ENCODE measurements around the gene GNG7.
"Not testable (repeated sequence)": the region's sequence is repeated elsewhere in the genome, so short reads cannot be mapped to it uniquely, and the experiment has no call there.

The GNG7 gene

DNA sequence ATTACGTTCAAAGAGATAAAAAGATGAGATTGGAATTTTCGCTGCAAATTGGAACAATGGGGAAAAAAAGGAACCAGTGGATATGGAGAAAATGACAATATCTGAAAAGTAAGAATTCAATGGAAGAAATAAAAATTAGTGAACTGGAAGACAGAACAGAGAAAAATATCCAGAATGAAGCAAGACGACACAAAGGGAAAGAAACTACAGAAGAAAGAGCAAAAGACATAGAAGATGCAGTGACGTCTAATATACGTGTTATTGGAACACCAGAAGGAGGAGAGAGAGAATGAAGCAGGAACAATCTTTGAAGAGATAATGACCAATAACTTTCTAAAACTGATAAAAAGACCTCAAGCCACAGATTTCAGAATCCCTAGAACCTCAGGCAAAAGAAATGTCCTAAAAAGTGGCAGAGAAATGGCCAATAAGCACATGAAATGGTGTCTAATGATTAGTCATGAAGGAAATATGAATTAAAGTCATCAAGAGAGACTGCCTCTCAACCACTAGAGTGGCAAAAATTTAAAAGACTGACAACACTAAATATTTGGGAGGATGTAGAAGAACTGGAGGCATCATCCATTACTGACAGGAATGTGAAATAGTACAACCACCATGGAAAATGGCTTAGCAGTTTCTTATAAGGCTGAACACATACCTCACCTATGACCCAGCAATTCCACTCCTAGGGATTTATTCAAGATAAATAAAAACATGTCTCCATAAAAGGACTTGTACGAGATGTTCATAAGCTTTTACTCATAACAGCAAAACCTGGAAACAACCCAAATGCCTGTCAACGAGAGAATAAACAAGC lies 170.0 kb downstream of the GNG7 start:
- H3K36me3 ChIP-seq (replicated peaks; ENCODE audit: low read depth, low read length) = no peaks in the 10 kb centered on the region
- H4K20me1 ChIP-seq (ENCODE audit: insufficient read depth, low read length) = no peaks in the 10 kb centered on the region
- no peaks in the 10 kb centered on the region for H3K79me2 ChIP-seq (ENCODE audit: low read length)
- H3K4me3 ChIP-seq (ENCODE audit: low read length) = no peak overlapping the region
- no peak for TF ChIP-seq EZH2phosphoT487 (IDR thresholded peaks at IDR 0.05; ENCODE audit: low read depth)
- no peak for TF ChIP-seq CTCF (IDR thresholded peaks at IDR 0.05; ENCODE audit: low read depth, low read length)
- H3K4me1 ChIP-seq (ENCODE audit: low read length) = peaks cover 13% of the 10 kb centered on the region
- H3K4me2 ChIP-seq (ENCODE audit: low read length) = no peak overlapping the region
- H3K9ac ChIP-seq (ENCODE audit: low read length) = no peak overlapping the region
- no peaks in the 10 kb centered on the region for H3K9me3 ChIP-seq (ENCODE audit: insufficient read depth, low read length)
- H3K27ac ChIP-seq (ENCODE audit: low read length) = no peak overlapping the region
- H3K27me3 ChIP-seq (ENCODE audit: low read depth, low read length) = 0 out of 2 replicates have a peak, but pooled peaks cover 3% of the 10 kb centered on the region
- no peak overlapping the region for H2AFZ ChIP-seq (ENCODE audit: low read depth, low read length)

DNA sequence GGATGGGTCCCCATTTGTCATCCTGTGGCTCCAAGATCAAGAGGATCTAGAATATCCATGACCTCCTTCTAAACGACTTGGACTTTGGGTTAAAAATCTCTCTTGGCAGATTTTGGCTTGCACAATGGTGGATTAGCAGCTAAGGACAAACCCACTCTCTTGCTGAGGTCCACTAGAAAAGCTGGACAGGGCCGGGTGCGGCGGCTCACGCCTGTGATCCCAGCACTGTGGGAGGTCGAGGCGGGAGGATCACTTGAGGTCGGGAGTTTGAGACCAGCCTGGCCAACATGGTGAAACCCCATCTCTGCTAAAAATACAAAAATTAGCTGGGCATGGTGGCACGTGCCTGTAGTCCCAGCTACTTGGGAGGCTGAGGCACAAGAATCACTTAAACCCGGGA lies 172.6 kb downstream of the GNG7 start:
- not testable (repeated sequence) for H3K9me3 ChIP-seq (ENCODE audit: insufficient read depth, low read length); H4K20me1 ChIP-seq (ENCODE audit: insufficient read depth, low read length); H3K4me3 ChIP-seq (ENCODE audit: low read length); H3K4me2 ChIP-seq (ENCODE audit: low read length); H3K79me2 ChIP-seq (ENCODE audit: low read length); H3K27me3 ChIP-seq (ENCODE audit: low read depth, low read length); H2AFZ ChIP-seq (ENCODE audit: low read depth, low read length); H3K36me3 ChIP-seq (replicated peaks; ENCODE audit: low read depth, low read length); H3K27ac ChIP-seq (ENCODE audit: low read length); H3K9ac ChIP-seq (ENCODE audit: low read length)
- peaks cover 13% of the 10 kb centered on the region for H3K4me1 ChIP-seq (ENCODE audit: low read length)

- Histone ChIP-seq H2AFZ (ENCODE audit: low read depth, low read length) (no peak overlapping the region), H3K4me3 (ENCODE audit: low read length) (no peak overlapping the region), H3K27me3 (ENCODE audit: low read depth, low read length) (0 out of 2 replicates have a peak, but pooled peaks cover 3% of the 10 kb centered on the region), H3K4me2 (ENCODE audit: low read length) (no peak overlapping the region), H3K9me3 (ENCODE audit: insufficient read depth, low read length) (no peaks in the 10 kb centered on the region), H3K9ac (ENCODE audit: low read length) (no peak overlapping the region), H3K79me2 (ENCODE audit: low read length) (no peaks in the 10 kb centered on the region), H4K20me1 (ENCODE audit: insufficient read depth, low read length) (no peaks in the 10 kb centered on the region), H3K4me1 (ENCODE audit: low read length) (peaks cover 13% of the 10 kb centered on the region), H3K27ac (ENCODE audit: low read length) (no peak overlapping the region), H3K36me3 (replicated peaks; ENCODE audit: low read depth, low read length) (no peaks in the 10 kb centered on the region)
- TF ChIP-seq CTCF (IDR thresholded peaks at IDR 0.05; ENCODE audit: low read depth, low read length) (no peak), EZH2phosphoT487 (IDR thresholded peaks at IDR 0.05; ENCODE audit: low read depth) (no peak)
Measured at GRCh38 chr19:2529473-2529918, 173.0 kb downstream of the GNG7 start.

GRCh38 chr19:2528675-2529101 lies 173.8 kb downstream of the GNG7 start:
- Histone ChIP-seq H4K20me1 (ENCODE audit: insufficient read depth, low read length) (no peaks in the 10 kb centered on the region), H3K4me1 (ENCODE audit: low read length) (peaks cover 6% of the 10 kb centered on the region)

More at GRCh38 chr19:2528675-2529101, 173.8 kb downstream of the GNG7 start:
- 0 out of 2 replicates have a peak, but pooled peaks cover 3% of the 10 kb centered on the region for H3K27me3 ChIP-seq (ENCODE audit: low read depth, low read length)
- no peak overlapping the region for H3K4me2 ChIP-seq (ENCODE audit: low read length)
- no peak overlapping the region for H2AFZ ChIP-seq (ENCODE audit: low read depth, low read length)
- no peaks in the 10 kb centered on the region for H3K9me3 ChIP-seq (ENCODE audit: insufficient read depth, low read length)
- H3K27ac ChIP-seq (ENCODE audit: low read length) = no peak overlapping the region
- H3K4me3 ChIP-seq (ENCODE audit: low read length) = no peak overlapping the region
- TF ChIP-seq CTCF (IDR thresholded peaks at IDR 0.05; ENCODE audit: low read depth, low read length) = no peak
- no peak for TF ChIP-seq EZH2phosphoT487 (IDR thresholded peaks at IDR 0.05; ENCODE audit: low read depth)
- H3K79me2 ChIP-seq (ENCODE audit: low read length) = no peaks in the 10 kb centered on the region
- no peaks in the 10 kb centered on the region for H3K36me3 ChIP-seq (replicated peaks; ENCODE audit: low read depth, low read length)
- no peak overlapping the region for H3K9ac ChIP-seq (ENCODE audit: low read length)
